HG02678 (cell line): ENCODE measurements around the gene SCNN1A.

Experiments
- ATAC-seq: cut with Tn5 transposase; IDR thresholded peaks from one replicate; pipeline ENCODE4 v1.9.1; 2021; ENCODE audit warnings: mild to moderate bottlenecking, moderate library complexity; ENCODE audit not compliant: unreplicated experiment

The SCNN1A gene

DNA sequence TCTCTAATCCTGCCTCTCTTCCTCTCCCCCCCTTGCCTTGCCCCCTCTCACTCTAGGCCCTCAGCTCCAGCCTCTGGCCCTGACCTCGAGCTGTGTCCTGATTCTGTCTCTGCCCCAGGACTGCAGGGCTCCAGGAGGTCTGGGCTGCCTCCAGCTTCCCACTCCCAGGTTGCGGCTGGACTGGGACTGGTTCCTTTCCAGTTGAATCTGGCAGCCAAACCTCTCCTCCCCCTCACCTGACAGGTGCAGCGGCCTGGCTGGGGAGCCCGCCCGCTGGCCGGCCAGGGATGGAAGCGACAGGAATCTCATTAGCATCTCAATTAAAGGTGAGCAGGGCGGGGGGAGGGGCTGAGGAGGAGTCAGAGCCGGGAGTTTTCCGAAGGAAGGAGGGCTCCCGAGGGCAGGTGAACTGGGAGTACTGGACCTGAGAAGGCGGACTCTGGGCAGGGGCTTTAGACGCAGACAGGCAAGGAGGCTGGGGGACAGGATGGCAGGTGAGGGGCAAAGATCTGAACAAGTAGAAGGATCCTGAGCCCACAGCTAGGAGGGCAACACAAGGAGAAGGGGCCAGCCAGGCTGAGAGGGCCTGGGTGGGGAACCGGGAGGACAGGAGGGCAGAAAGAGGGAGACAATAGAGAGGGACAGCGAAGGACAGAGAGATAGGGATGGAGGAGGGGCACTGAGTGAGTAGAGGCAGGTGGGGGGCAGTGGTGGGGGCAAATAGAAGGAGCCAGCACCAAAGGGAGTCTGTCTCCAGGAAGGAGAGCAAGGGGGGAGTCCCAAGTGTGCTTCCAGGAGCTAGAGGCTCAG lies at the start of gene SCNN1A:
SCNN1A (minus strand) TSS at position 295 of the 810 bp plus-strand sequence. CDS start 780 bp downstream, outside the sequence.
- no peak for ATAC-seq

DNA sequence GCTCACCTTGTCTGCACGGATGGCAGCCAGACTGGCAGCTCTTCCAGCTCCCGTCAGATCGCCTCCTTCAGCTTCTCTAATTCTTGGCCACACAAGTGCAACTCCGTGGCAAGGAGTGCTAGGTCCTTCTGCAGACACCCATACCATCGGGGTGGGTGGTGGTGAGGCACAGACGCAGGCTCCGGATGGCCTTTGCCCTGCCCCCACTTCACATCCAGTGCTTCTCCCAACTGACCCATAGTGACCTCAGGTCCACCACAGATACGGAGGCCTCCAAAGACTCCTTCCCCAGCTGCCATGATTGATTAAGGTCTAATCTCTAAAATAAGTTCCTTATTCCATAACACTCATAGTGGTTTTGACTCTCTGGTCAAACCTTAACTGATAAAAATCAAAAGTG lies 49.5 kb upstream of the SCNN1A start:
- ATAC-seq = no peak

DNA sequence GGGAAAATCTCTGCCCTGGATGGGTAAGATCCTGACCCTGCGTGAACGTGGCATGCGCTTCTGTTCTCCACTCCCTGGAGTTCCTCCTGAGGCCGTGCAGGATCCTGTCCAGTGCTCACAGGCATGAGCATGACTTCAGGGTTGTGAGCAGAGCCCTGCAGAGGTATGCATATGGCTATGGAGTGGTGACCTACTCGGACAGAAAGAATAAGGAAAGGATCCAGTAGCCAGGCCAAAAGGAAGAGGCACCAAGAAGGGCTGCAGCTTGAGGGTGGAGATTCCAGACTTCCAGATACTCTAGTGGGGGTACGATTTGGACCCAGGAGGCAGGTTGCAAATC lies 48.6 kb upstream of the SCNN1A start:
- no peak for ATAC-seq

DNA sequence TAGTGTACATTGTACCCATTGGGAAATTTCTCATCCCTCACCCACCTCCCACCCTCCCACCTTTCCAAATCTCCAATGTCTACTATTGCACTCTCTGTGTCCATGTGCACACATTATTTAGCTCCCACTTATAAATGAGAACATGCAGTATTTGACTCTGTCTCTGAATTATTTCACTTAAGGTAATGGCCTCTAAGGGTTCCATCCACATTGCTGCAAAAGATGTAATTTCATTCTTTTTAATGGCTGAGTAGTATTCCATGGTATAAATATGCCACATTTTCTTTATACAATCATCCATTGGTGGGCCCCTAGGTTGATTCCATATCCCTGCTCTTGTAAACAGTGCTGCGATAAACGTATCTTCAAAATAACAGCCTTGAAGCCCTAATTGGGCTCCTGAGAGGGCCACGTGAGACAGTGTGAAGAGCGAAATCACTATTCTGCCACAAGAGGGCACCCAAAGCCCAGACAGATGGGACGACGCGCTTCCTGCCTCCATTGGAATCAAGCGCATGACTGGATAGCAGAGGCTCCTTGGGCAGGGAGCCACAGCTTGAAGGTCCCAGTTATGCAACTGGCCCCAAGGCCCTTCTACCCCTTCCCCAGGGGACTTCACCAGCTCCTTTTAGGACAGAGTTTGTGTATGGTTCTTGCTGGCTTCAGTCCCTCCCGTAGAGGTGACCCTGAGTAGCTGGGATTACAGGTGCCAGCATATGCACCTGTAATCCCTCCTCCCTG lies 48.1 kb upstream of the SCNN1A start:
- ATAC-seq = peak; percentile 40

DNA sequence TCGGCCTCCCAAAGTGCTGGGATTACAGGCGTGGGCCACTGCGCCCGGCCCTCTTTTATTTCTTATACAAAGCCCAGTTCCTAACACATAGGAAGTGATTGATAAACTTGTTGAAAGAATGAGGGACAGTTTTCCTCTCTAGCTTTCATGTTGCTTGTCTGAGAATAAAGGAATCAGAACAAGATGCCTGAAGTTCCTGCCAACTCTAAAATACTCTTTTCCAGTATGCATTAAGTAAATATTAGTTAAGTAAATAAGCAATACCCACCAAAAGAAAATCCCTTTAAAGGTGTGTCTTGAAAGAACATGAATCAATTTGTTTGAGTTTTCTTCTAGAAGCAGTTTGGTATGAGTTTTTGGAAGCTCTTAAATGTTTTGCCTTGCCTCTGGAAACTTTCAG lies 45.0 kb upstream of the SCNN1A start:
- ATAC-seq = no peak

DNA sequence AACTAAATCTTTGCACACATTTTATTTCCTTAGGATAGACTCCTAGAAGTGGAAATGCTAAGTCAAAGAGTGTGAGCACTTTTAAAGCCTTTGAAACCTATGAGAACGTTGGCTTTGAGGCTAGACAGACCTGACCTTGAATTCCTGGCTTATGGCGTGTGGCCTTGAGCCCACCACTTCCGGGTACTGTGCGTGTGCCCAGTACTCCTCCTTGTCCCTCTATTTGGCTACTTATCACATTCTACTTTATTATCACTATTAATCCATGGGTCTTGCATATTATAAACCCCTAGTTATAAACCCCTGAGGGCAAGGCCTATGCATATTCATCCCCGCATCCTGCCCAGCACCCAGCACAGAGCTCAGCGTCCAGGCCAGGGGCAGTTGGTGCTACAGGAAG lies 43.4 kb upstream of the SCNN1A start:
- no peak for ATAC-seq

DNA sequence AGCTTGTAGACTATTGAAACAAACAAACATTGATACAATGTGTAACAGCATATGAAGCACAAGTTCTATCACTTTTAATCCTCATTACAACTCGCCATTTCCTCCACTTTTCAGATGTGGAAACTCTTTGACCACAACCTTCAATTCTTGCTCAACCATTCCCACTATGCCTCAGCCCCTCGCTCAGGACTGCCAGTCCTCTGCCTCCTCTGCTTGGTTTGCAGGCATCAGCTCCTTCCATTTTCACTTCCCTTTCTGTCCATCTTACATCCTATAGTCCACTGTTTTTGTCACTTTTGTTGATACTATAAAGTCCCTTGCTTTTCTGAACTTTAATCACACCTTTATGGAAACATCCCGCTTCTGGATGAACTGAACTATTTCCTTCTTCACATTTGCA lies 41.2 kb upstream of the SCNN1A start:
- no peak for ATAC-seq

DNA sequence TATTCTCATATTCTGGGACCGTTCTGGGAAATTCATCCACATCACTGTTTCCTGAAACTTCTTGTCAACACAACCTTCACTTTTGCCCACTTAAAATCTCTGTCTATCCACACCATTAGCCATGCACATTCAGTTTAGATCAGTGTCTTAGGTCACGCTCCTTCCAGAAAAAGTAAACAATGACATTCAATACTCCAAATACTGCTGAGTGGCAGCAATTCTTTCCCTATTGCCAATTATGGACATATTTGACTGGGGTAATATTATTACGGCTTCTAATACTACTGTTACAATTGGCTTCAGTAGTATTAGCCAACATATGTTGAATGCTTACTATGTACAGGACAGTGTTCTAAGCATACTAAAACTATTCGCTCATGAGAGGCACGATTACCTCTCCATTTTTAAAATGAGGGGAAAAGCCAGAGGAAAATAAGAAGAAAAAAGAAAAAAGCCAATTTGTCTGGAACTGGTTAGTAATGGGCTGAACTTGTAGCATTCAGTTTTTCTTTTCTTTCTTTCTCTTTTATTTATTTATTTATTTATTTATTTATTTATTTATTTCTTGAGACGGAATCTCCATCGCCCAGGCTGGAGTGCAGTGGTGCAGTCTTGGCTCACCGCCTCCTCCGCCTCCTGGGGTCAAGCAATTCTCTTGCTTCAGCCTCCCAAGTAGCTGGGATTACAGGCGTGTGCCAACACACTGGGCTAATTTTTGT lies 32.0 kb upstream of the SCNN1A start:
- ATAC-seq = no peak

DNA sequence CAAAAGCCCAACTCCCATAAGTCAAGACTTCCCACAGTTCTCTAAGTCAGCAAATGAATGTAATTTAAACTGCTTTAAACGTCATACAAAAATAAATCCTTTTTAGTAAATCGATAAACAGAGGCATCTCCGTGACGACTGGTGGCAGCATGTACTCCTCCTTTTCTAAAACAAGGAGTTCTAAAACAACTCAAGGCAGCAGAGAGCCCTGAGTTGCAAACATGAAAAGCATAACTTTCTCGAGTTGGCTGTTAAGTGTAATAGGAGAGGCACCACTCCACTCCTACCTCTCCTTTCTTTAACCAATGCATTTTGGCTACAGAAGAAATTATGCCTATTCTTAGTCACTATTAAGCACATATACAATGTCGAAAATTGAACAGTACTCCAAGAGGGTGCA lies 30.6 kb upstream of the SCNN1A start:
- ATAC-seq = no peak

DNA sequence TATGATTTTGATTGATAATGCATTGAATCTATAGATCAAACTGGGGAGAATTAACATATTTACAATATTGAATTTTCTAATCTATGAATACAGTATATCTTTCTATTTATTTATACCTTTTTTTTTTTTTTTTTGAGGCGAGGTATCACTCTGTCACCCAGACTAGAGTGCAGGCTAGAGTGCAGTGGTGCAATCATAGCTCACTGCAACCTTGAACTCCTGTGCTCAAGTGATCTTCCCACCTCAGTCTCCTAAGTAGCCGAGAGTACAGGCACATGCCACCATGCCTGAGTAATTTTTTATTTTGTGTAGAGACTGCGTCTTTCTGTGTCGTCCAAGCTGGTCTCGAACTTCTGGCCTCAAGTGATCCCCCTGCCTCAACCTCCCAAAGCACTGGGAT lies 29.0 kb upstream of the SCNN1A start:
- ATAC-seq = no peak

DNA sequence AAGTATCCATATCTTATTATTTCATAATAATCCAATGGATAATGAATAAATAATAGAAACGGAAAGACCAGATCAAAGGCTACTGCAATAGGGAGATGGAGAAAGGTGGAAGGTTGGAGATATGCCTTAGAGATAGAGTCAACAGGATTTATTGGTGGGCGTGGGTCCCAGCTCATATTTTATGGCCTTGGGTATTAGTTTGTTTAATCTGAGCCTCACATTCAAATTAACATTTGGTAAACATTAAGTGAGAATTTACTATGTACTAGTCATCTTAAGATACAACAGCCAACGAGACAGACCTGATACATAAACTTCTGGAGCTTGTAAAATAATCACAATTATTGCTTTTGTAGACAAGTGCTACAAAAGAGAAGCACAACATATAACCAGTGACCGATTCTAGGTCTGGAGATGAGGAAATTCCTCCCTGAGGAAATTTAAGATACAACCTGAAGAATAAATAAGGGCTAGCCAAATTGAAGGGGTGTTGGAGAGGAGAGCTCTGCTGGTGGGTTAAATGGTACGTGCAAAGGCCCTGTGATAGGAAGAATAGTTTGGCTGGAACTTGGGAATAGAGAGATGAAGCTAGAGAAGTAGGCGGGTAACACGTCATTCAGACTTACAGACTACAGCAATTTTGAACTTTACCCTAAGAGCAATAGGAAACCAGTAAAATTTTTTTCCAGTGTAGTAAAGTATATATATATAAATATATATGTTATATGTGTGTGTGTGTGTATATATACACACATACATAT lies 24.7 kb upstream of the SCNN1A start:
- ATAC-seq = no peak

DNA sequence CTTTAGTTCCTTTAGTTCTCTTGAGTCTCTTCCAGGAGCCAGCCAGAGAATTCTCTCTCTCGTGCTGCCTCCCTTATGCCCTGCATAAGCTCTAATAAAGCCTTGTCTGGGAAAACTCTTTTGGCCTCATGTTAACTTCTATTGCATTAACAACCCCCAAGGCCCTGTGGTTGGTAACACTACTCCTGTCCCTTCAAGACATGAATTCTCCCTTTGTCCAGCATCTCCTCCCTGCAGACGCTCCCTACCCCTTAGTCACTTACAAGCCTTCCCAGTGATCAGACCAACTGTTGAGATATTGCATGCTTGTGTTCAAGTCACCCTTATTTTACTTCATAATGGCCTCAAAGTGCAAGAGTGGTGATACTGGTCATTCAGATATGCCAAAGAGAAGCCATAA lies 20.7 kb upstream of the SCNN1A start:
- ATAC-seq = no peak

DNA sequence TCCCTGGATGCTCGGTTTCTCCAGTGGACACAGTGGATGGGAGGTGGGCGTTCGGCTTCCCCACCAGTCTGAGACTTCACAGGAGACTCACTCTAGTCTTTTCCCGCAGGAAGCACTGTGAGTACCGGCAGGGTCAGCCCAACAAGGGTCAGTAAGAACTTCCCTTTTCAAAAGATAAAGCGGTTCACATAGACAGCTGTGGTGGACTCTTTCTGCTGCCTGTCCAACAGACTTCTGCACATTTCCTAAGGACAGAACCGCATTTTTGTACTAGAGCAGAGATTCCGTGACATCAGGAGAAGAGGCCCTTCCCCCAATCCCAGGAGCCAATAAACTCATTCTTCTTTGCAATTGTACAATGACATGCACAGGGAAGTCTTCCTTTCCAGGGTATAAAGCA lies 19.0 kb upstream of the SCNN1A start:
- no peak for ATAC-seq

DNA sequence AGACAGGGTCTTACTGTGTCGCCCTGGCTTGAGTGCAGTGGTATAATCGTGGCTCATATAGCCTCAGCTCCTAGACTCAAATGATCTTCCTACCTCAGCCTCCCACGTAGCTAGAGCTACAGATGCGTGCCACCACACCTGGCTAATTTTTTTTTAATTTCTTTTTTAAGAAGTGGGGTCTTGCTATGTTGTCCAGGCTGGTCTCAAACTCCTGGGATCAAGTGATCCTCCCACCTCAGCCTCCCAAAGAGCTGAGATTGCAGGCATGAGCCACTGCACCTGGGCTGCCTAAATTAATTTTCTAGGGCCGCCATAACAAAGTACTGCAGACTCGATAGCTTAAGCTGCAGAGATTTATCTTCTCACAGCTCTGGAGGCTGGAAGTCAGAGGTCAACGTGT lies 17.7 kb upstream of the SCNN1A start:
- no peak for ATAC-seq

DNA sequence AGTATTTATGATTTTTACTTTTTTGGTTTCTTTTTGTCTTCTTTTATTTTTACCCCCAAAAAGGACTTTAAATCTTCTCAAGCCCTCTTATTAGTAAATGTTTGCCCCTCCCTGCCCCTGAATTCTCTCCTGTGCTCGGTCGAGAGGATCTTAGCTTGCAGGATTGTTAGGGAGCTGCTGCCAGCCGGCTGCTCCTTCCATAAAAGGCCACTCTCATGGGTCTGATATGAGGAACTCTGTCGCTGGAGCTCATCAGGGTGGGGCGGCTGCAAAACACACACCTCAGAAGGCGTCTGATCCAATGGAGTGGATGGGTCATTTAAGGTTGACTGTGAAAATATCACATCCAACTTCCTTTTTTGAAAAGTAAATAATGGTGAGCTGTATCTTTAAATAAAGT lies 17.1 kb upstream of the SCNN1A start:
- ATAC-seq = no peak

DNA sequence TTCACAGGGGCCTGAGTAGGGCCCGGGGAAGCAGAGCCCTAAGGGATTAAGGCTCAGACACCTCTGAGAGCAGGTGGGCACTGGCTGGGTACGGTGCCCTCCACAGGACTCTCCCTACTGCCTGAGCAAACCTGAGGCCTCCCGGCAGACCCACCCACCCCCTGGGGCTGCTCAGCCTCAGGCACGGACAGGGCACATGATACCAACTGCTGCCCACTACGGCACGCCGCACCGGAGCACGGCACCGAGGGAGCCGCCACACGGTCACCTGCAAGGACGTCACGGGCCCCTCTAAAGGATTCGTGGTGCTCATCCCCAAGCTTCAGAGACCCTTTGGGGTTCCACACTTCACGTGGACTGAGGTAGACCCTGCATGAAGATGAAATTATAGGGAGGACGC lies 15.7 kb upstream of the SCNN1A start:
- ATAC-seq = no peak

DNA sequence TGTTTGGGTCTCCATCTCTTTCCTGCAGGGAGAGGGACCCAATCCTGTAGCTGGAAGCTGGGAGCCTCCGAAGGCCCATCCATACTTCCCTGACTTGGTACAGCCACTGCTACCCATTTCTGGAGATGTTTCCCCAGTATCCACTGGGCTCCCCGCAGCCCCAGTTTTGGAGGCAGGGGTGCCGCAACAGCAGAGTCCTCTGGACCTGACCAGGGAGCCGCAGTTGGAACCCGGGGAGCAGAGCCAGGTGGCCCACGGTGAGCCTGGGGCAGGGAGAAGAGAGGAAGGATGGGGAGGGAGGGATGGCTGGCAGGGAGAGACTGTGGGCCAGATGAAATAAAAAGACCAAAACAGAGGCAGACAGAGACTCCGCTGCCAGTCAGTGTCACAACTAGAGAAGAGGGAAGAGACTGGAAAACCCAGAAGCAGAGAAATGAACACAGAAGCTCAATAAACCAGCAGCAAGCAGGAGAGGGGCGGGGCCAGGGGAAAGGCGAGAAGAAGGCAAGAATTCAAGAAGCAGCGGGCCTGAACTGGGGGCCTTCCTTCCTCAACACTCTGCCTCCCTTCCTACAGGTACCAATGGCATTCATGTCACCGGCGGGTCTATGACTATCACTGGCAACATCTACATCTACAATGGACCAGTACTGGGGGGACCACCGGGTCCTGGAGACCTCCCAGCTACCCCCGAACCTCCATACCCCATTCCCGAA lies 14.9 kb upstream of the SCNN1A start:
- ATAC-seq = no peak

DNA sequence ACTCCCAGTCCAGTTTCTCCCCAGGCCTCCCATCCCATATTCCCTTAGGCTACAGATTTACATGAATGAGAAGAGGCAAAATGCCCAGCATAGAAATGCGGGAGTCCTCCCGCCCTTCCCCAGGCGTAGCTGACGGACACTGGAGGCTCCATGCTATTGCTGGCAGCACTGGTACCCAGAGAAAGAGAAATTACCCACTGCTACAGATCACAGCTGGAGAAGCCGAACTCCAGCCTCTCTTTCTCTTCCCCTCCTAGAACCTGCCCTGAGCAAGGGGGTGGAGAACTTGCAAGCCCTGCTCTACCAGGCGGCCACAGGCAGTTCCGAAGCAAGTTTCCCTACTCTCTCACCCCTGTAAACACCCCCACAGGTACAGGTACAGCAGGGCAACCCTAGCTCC lies 12.2 kb upstream of the SCNN1A start:
- ATAC-seq = no peak

DNA sequence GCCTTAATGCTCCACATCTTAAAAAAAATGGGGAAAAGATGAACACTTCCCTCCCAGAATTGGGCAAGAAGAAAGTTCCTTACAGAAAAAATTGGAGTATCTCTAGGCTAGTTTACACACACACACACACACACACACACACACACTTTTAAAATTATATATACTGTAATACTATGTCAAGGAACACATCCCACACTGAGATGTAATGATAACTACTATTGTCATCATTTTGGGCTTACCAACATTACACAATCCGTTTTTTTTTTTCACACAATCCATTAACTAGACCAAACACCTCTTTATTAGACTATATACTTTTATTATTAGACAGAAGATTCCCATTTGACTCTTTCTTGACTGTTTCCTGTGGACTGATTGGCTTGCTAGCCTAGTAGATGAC lies 11.1 kb upstream of the SCNN1A start:
- no peak for ATAC-seq

DNA sequence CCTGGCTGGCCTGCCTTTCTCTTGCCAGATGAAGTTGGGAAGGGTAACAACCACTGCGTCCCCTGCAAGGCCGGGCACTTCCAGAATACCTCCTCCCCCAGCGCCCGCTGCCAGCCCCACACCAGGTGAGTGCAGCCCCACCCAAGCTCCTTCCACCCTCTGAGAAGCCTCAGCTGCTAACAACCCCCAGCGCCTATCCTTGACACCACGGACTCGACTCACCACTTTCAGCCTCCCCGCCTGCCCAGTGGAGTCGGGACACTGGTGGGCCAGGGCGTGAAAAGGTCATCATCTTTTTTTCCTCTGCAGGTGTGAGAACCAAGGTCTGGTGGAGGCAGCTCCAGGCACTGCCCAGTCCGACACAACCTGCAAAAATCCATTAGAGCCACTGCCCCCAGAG lies 10.7 kb upstream of the SCNN1A start:
- ATAC-seq = no peak
